Hepatocyte (in vitro differentiated cells): ENCODE measurements around the gene GYG1.

ENCODE experiments used
- EZH2 ChIP-seq: fragments of 200-600 bp; sonication (generic); IDR thresholded peaks from 2 replicates; pipeline ENCODE4 v1.6.1; 2016; ENCODE audit warnings: antibody characterized with exemption, mild to moderate bottlenecking, borderline replicate concordance
- TF ChIP-seq, protein P1 (sequence below): fragments of 200-600 bp; sonication (generic); IDR thresholded peaks from 2 replicates; pipeline ENCODE4 v1.5.1; 2016; ENCODE audit warnings: antibody characterized with exemption, mild to moderate bottlenecking; ENCODE audit not compliant: poor library complexity

- TF ChIP-seq, protein P1, sequence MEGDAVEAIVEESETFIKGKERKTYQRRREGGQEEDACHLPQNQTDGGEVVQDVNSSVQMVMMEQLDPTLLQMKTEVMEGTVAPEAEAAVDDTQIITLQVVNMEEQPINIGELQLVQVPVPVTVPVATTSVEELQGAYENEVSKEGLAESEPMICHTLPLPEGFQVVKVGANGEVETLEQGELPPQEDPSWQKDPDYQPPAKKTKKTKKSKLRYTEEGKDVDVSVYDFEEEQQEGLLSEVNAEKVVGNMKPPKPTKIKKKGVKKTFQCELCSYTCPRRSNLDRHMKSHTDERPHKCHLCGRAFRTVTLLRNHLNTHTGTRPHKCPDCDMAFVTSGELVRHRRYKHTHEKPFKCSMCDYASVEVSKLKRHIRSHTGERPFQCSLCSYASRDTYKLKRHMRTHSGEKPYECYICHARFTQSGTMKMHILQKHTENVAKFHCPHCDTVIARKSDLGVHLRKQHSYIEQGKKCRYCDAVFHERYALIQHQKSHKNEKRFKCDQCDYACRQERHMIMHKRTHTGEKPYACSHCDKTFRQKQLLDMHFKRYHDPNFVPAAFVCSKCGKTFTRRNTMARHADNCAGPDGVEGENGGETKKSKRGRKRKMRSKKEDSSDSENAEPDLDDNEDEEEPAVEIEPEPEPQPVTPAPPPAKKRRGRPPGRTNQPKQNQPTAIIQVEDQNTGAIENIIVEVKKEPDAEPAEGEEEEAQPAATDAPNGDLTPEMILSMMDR: peak; percentile 24
- TF ChIP-seq EZH2: no peak
These were observed 40.5 kb upstream of the GYG1 start for GRCh38 chr3:148950806-148951205.
